ENCODE data around the gene ASCL5. TPM values are rescaled to one million over a fixed set of nuclear protein-coding genes. Genes with fewer than 3 reads are reported as not detected.
"Not testable (repeated sequence)": the region's sequence is repeated elsewhere in the genome, so short reads cannot be mapped to it uniquely, and the experiment has no call there.

ASCL5 gene
- total and polyA plus RNA-seq, 5 experiments from 2014 or later, result 0.08 to 0.27 TPM; not detected in 3

GRCh38 chr1:201167041-201167991 lies 40.3 kb upstream of the ASCL5 start:
- H3K27me3 Mint-ChIP-seq, result peaks cover 0 to 8% (median 0%) of the 10 kb centered on the region in 5 donors
- peaks cover 5 to 19% (median 15%) of the 10 kb centered on the region in 4 donors for H3K4me1 Mint-ChIP-seq
- POLR2A ChIA-PET, result no interaction called here
- ATAC-seq (no peak), DNase-seq (no peak)
- no peaks in the 10 kb centered on the region for H3K9me3 Mint-ChIP-seq
- no peak overlapping the region for H3K27ac Mint-ChIP-seq
- no peak overlapping the region for H3K4me3 Mint-ChIP-seq
- no peaks in the 10 kb centered on the region for H3K36me3 Mint-ChIP-seq

DNA sequence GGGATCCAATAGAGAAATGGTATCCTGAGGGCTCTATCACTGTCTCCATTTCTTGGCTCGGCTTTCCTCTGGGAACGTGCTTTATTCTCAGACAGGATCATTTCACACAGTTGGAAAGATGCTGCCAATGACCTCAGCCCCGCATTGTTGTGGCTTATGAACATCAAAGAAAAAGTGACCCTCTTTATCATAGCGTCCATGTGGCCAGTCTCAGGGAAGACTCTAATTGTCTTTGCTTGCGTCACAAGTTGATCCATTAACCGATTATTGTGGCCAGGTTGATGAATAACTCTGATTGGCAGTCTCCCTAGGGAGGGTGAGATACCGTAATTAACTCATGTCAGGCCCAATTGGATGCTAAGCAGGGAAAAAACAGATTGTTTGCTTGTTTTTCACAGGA lies 37.7 kb upstream of the ASCL5 start:
- Mint-ChIP-seq H3K27me3 (peaks cover 0 to 5% (median 4%) of the 10 kb centered on the region in 5 donors), H3K4me1 (no peaks in the 10 kb centered on the region), H3K4me3 (no peak overlapping the region), H3K27ac (no peak overlapping the region), H3K36me3 (no peaks in the 10 kb centered on the region), H3K9me3 (no peaks in the 10 kb centered on the region)
- POLR2A ChIA-PET, result no interaction called here
- no peak for ATAC-seq
- no peak for DNase-seq

DNA sequence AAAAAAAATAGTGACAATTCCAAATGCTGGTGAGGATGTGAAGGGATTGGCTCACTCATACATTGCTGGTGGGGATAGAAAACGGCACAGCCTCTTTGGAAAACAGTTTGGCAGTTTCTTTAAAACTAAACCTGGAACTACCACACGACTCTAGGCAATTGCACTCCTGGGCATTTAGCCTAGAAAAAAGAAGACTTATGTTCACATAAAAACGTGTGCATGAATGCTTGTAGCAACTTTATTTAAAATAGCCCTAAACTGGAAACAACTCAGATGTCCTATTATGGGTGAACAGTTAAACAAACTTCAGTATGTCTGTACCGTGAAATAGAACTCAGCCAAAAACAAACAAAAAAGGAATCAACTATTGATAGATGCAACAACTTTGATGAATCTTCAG lies 36.7 kb upstream of the ASCL5 start:
- DNase-seq (no peak), ATAC-seq (no peak)
- peaks cover 3 to 15% (median 7%) of the 10 kb centered on the region in 5 donors for H3K27me3 Mint-ChIP-seq
- H3K4me1 Mint-ChIP-seq, result no peaks in the 10 kb centered on the region
- POLR2A ChIA-PET, result interaction anchor here (0.7 kb wide), 1 partner anchor 9 kb away, joined by 3 read pairs; the partner anchor contains the start of gene TMEM9
- no peak overlapping the region for H3K4me3 Mint-ChIP-seq
- H3K36me3 Mint-ChIP-seq, result no peaks in the 10 kb centered on the region
- H3K9me3 Mint-ChIP-seq, result no peaks in the 10 kb centered on the region
- no peak overlapping the region for H3K27ac Mint-ChIP-seq

DNA sequence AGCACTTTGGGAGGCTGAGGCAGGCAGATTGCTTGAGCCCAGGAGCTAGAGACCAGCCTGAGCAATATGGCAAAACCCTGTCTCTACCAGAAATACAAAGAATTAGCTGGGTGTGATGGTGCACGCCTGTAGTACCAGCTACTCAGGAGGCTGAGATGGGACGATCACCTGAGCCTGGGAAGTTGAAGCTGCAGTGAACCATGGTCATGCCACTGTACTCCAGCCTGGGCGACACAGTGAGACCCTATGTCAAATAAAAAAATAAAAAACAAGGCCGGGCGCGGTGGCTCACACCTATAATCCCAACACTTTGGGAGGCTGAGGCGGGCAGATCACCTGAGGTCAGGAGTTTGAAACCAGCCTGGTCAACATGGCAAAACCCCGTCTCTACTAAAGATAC lies 36.1 kb upstream of the ASCL5 start:
- DNase-seq, ATAC-seq, H3K27ac Mint-ChIP-seq, H3K4me1 Mint-ChIP-seq, H3K36me3 Mint-ChIP-seq, H3K9me3 Mint-ChIP-seq, H3K4me3 Mint-ChIP-seq: not testable (repeated sequence)
- peaks cover 5 to 22% (median 7%) of the 10 kb centered on the region in 5 donors for H3K27me3 Mint-ChIP-seq
- POLR2A ChIA-PET, result interaction anchor here (0.7 kb wide), 1 partner anchor 9 kb away, joined by 3 read pairs; the partner anchor contains the start of gene TMEM9

GRCh38 chr1:201157949-201158348 lies 31.0 kb upstream of the ASCL5 start:
- DNase-seq (no peak), ATAC-seq (no peak)
- Mint-ChIP-seq H3K27ac (no peak overlapping the region), H3K9me3 (no peaks in the 10 kb centered on the region), H3K4me3 (no peak overlapping the region), H3K4me1 (peaks cover 12 to 21% (median 15%) of the 10 kb centered on the region in 4 donors), H3K36me3 (no peaks in the 10 kb centered on the region), H3K27me3 (peaks cover 14 to 39% (median 16%) of the 10 kb centered on the region in 5 donors)
- POLR2A ChIA-PET, result no interaction called here

GRCh38 chr1:201156819-201157218 lies 29.8 kb upstream of the ASCL5 start:
- H3K4me1 Mint-ChIP-seq, result peaks cover 14 to 32% (median 22%) of the 10 kb centered on the region in 4 donors
- H3K4me3 Mint-ChIP-seq, result no peak overlapping the region
- no peaks in the 10 kb centered on the region for H3K36me3 Mint-ChIP-seq
- no peak overlapping the region for H3K27ac Mint-ChIP-seq
- no peak for DNase-seq
- H3K9me3 Mint-ChIP-seq, result no peaks in the 10 kb centered on the region
- POLR2A ChIA-PET, result no interaction called here
- no peak for ATAC-seq
- peaks cover 14 to 39% (median 16%) of the 10 kb centered on the region in 5 donors for H3K27me3 Mint-ChIP-seq

DNA sequence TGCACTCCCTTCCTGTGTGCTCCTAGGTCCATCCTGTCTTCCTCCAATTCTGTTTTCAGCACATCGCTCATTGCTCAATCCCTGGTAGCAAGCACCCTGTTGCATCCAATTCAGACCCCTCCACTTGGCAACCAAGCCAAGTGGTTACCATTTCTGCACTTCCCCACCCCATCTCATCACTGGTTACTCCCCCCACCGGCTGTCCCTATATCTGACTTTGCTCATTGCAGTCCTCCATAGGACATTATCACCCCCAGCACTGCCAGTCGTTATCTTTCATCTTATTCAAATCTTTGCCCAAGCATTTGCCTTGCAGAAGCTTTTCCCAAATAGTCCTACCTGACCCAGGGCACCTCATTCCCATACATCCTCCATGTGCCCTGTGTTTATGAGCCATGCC lies 29.4 kb upstream of the ASCL5 start:
- Mint-ChIP-seq H3K27ac (no peak overlapping the region), H3K9me3 (no peaks in the 10 kb centered on the region), H3K36me3 (peaks cover 0 to 3% (median 3%) of the 10 kb centered on the region in 3 donors), H3K4me1 (peaks cover 16 to 34% (median 23%) of the 10 kb centered on the region in 4 donors), H3K4me3 (peak overlapping the region in 2 of 10 donors; percentile 41 to 44), H3K27me3 (peaks cover 14 to 39% (median 16%) of the 10 kb centered on the region in 5 donors)
- POLR2A ChIA-PET, result no interaction called here
- ATAC-seq, result no peak
- no peak for DNase-seq

DNA sequence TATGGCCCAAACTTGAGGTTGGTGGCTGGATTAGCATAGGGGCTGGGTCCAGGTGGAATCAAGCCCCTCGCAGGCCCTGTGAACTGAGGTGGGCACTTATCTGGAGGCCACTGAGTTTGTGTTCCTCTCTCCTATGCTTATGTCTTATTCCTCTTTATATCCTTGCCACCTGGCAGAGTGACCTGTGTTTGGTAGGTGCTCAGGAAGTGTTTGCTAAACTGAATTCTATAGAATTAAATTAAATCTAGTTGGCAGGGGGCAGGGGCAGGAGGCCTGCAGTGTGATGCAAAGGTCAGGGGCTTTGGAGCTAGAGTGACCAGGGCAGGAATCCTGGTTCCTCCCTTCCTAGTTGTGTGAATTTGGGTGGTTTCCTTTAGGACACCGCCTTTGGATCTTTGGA lies 28.4 kb upstream of the ASCL5 start:
- H3K36me3 Mint-ChIP-seq, result peaks cover 0 to 12% (median 7%) of the 10 kb centered on the region in 3 donors
- peaks cover 11 to 39% (median 16%) of the 10 kb centered on the region in 5 donors for H3K27me3 Mint-ChIP-seq
- no peak for ATAC-seq
- H3K4me3 Mint-ChIP-seq, result peak overlapping the region in 5 of 10 donors; percentile 8 to 94 (median 88)
- DNase-seq, result no peak
- H3K27ac Mint-ChIP-seq, result peak overlapping the region in 3 of 10 donors; percentile 86 to 97 (median 95)
- POLR2A ChIA-PET, result no interaction called here
- H3K9me3 Mint-ChIP-seq, result no peaks in the 10 kb centered on the region
- peaks cover 20 to 44% (median 27%) of the 10 kb centered on the region in 4 donors for H3K4me1 Mint-ChIP-seq

DNA sequence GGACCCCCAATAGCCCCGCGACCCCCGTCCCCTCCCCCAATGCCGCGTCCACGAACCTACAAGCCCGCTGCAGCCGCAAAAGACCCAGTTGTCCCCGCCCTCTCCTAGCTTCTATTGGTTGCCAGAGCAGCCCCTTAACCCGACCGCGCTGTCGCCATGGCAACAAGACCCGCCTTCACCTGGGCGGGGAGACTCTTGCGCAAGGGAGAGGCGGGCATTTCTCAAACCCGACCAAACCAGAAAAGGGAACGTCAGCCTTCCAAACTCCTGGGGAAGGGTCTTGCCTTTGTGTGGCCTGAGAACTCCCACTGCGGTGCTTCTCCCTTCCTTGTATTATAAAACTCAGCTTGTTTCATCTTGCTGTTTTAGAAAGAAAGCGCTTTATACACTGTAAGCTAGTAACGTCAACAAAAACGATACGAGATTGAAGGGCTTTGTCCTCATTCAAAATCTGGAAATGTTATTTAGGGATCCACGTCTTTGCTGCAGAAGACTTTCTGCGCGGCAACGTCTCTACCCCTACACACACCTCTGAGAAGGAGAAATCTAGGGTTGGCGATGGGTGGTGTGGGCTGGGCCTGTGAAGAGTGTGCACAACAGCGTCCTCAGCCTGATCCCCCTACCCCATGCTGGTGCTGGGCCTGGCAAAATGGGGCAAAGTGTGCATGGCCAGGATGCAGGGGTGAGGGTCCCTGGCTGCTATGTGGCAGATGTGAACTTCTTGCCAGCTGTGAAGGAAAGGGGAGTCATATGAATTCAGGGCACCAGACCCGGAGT lies 27.6 kb upstream of the ASCL5 start, which contains the start of gene TMEM9:
TMEM9 (minus strand) TSS at position 86 of the 777 bp plus-strand sequence. CDS start 551 bp downstream, outside the sequence.
- Mint-ChIP-seq H3K27ac (peak within 1 kb of the TSS; percentile 79 to 97 (median 94)), H3K27me3 (peaks cover 11 to 32% (median 16%) of the 10 kb centered on the region in 5 donors), H3K4me1 (peaks cover 20 to 47% (median 27%) of the 10 kb centered on the region in 4 donors), H3K4me3 (peak within 1 kb of the TSS; percentile 88 to 98 (median 94)), H3K36me3 (peaks cover 0 to 14% (median 7%) of the 10 kb centered on the region in 3 donors), H3K9me3 (no peaks in the 10 kb centered on the region)
- POLR2A ChIA-PET, result interaction anchor here (0.8 to 1.6 kb wide), 5 partner anchors 9 to 136 kb away, joined by 3 to 7 read pairs (median 4); no protein-coding TSS in a partner anchor
- peak; percentile 94 to 99 (median 98) for DNase-seq
- peak; percentile 95 to 97 for ATAC-seq

GRCh38 chr1:201153474-201154388 lies 26.7 kb upstream of the ASCL5 start:
- peaks cover 20 to 47% (median 28%) of the 10 kb centered on the region in 4 donors for H3K4me1 Mint-ChIP-seq
- POLR2A ChIA-PET, result interaction anchor here (0.6 to 1.6 kb wide), 6 partner anchors 10 to 195 kb away, joined by 3 to 7 read pairs (median 4); no protein-coding TSS in a partner anchor
- H3K36me3 Mint-ChIP-seq, result peaks cover 0 to 19% (median 7%) of the 10 kb centered on the region in 3 donors
- peak overlapping the region; percentile 88 to 98 (median 94) for H3K4me3 Mint-ChIP-seq
- H3K27me3 Mint-ChIP-seq, result peaks cover 7 to 24% (median 12%) of the 10 kb centered on the region in 5 donors
- peak overlapping the region; percentile 79 to 97 (median 94) for H3K27ac Mint-ChIP-seq
- no peaks in the 10 kb centered on the region for H3K9me3 Mint-ChIP-seq
- ATAC-seq, result peak; percentile 79 to 86
- DNase-seq, result peak in 1 of 10 donors; percentile 51

GRCh38 chr1:201149400-201149799 lies 22.4 kb upstream of the ASCL5 start:
- POLR2A ChIA-PET, result interaction anchor here (0.6 kb wide), 1 partner anchor 11 kb away, joined by 3 read pairs; no protein-coding TSS in a partner anchor
- H3K27me3 Mint-ChIP-seq, result no peaks in the 10 kb centered on the region
- peak in 2 of 10 donors; percentile 7 to 37 for DNase-seq
- H3K27ac Mint-ChIP-seq, result no peak overlapping the region
- H3K9me3 Mint-ChIP-seq, result no peaks in the 10 kb centered on the region
- peaks cover 0 to 53% (median 12%) of the 10 kb centered on the region in 3 donors for H3K36me3 Mint-ChIP-seq
- peaks cover 15 to 41% (median 25%) of the 10 kb centered on the region in 4 donors for H3K4me1 Mint-ChIP-seq
- ATAC-seq, result no peak
- peak overlapping the region in 1 of 10 donors; percentile 24 for H3K4me3 Mint-ChIP-seq
